GM18519 (cell line): Measurements from ENCODE around the gene FOLR1.

ENCODE experiments used
- ATAC-seq: cut with Tn5 transposase; IDR thresholded peaks from one replicate; pipeline ENCODE4 v1.9.1; 2021; ENCODE audit warnings: mild to moderate bottlenecking, moderate library complexity; ENCODE audit not compliant: unreplicated experiment, low FRiP score

Gene FOLR1

GRCh38 chr11:72233773-72234513 lies 42.0 kb downstream of the FOLR1 start:
- no peak for ATAC-seq

- no peak for ATAC-seq
Observed at GRCh38 chr11:72234514-72234830, 42.5 kb downstream of the FOLR1 start.

- no peak for ATAC-seq
Observed at GRCh38 chr11:72234920-72235319, 43.0 kb downstream of the FOLR1 start.

- no peak for ATAC-seq
Observed at GRCh38 chr11:72235351-72236057, 43.6 kb downstream of the FOLR1 start.

- ATAC-seq: no peak
Observed at GRCh38 chr11:72236083-72236697, 44.2 kb downstream of the FOLR1 start.

- ATAC-seq: no peak
Observed at GRCh38 chr11:72236774-72237111, 44.8 kb downstream of the FOLR1 start.

GRCh38 chr11:72237112-72237931 lies 45.4 kb downstream of the FOLR1 start:
- ATAC-seq: no peak

GRCh38 chr11:72238040-72238450 lies 46.1 kb downstream of the FOLR1 start:
- ATAC-seq: no peak

GRCh38 chr11:72238492-72239312 lies 46.8 kb downstream of the FOLR1 start:
- no peak for ATAC-seq

GRCh38 chr11:72239313-72239848 lies 47.4 kb downstream of the FOLR1 start:
- ATAC-seq: no peak

GRCh38 chr11:72239849-72240460 lies 48.0 kb downstream of the FOLR1 start:
- no peak for ATAC-seq

GRCh38 chr11:72240461-72241290 lies 48.7 kb downstream of the FOLR1 start:
- no peak for ATAC-seq

- no peak for ATAC-seq
Observed at GRCh38 chr11:72241291-72241781, 49.4 kb downstream of the FOLR1 start.

- ATAC-seq: no peak
Observed at GRCh38 chr11:72242141-72242540, 50.2 kb downstream of the FOLR1 start.

- ATAC-seq: no peak
Observed at GRCh38 chr11:72243173-72244059, 51.5 kb downstream of the FOLR1 start.

- no peak for ATAC-seq
Observed at GRCh38 chr11:72244060-72244360, 52.1 kb downstream of the FOLR1 start, which contains the start of gene PHOX2A. TSS of gene PHOX2A (minus strand) at chr11:72244176. CDS start at chr11:72244004, 172 bp downstream.
